H9 (cell line): ENCODE data around the gene CDR2. TPM values are rescaled to one million over a fixed set of nuclear protein-coding genes. Genes with fewer than 3 reads are reported as not detected.
A peak's percentile ranks its signal among the peaks of the same experiment; 100 is the strongest.

Experiments
- DNase-seq: peaks from one replicate; pipeline ENCODE4 v3.0.0-alpha.2; 2017
- H2AFZ ChIP-seq: one replicate; pipeline ENCODE4 v1.6.1; 2013; ENCODE audit warnings: mild to moderate bottlenecking, low read length, control low read depth, moderate library complexity
- H2AK5ac ChIP-seq: 2 replicates; pipeline ENCODE4 v1.6.1; 2013; ENCODE audit warnings: low read length, control low read depth, mixed read lengths; ENCODE audit not compliant: insufficient read length
- H2BK120ac ChIP-seq: one replicate; pipeline ENCODE4 v1.6.1; 2013; ENCODE audit warnings: low read depth, mild to moderate bottlenecking, low read length, control low read depth, inconsistent platforms; ENCODE audit not compliant: poor library complexity, severe bottlenecking
- H2BK12ac ChIP-seq: 2 replicates; pipeline ENCODE4 v1.6.1; 2013; ENCODE audit warnings: low read length, control low read depth, mixed read lengths, low read depth; ENCODE audit not compliant: insufficient read length
- H2BK15ac ChIP-seq: 2 replicates; pipeline ENCODE4 v1.6.1; 2013; ENCODE audit warnings: low read depth, low read length, control low read depth
- H2BK20ac ChIP-seq: one replicate; pipeline ENCODE4 v1.6.1; 2013; ENCODE audit warnings: low read depth, mild to moderate bottlenecking, low read length, control low read depth, inconsistent platforms; ENCODE audit not compliant: poor library complexity, severe bottlenecking
- H2BK5ac ChIP-seq: 2 replicates; pipeline ENCODE4 v1.6.1; 2013; ENCODE audit warnings: low read length, control low read depth, mixed read lengths; ENCODE audit not compliant: insufficient read length
- H3K14ac ChIP-seq: 2 replicates; pipeline ENCODE4 v1.6.1; 2013; ENCODE audit warnings: low read length, control low read depth; ENCODE audit not compliant: insufficient read depth
- H3K18ac ChIP-seq: 2 replicates; pipeline ENCODE4 v1.6.1; 2013; ENCODE audit warnings: low read depth, mild to moderate bottlenecking, mixed read lengths, low read length, control low read depth; ENCODE audit not compliant: insufficient read length
- H3K23ac ChIP-seq: 2 replicates; pipeline ENCODE4 v1.6.1; 2013; ENCODE audit warnings: low read length, control low read depth, mixed read lengths, low read depth; ENCODE audit not compliant: insufficient read length
- H3K23me2 ChIP-seq: 2 replicates; pipeline ENCODE4 v1.6.1; 2013; ENCODE audit warnings: low read depth, mild to moderate bottlenecking, mixed read lengths, low read length, control low read depth; ENCODE audit not compliant: insufficient read length, poor library complexity, severe bottlenecking
- H3K27ac ChIP-seq: 2 replicates; pipeline ENCODE4 v1.5.1; 2013; ENCODE audit warnings: low read length, control low read depth, mixed read lengths, low read depth; ENCODE audit not compliant: insufficient read length
- H3K27me3 ChIP-seq: 2 replicates; pipeline ENCODE4 v1.6.1; 2013; ENCODE audit warnings: low read length, control low read depth, inconsistent platforms; ENCODE audit not compliant: insufficient read depth
- H3K4ac ChIP-seq: 2 replicates; pipeline ENCODE4 v1.6.1; 2013; ENCODE audit warnings: low read depth, mild to moderate bottlenecking, control low read depth, inconsistent platforms, low read length, moderate library complexity
- H3K4me1 ChIP-seq: 2 replicates; pipeline ENCODE4 v1.6.1; 2013; ENCODE audit warnings: low read length, control low read depth, inconsistent platforms; ENCODE audit not compliant: insufficient read depth
- H3K4me2 ChIP-seq: 2 replicates; pipeline ENCODE4 v1.6.1; 2013; ENCODE audit warnings: low read length, control low read depth, mixed read lengths; ENCODE audit not compliant: insufficient read length, insufficient read depth
- H3K56ac ChIP-seq: 2 replicates; pipeline ENCODE4 v1.6.1; 2013; ENCODE audit warnings: low read depth, mild to moderate bottlenecking, mixed read lengths, low read length, control low read depth; ENCODE audit not compliant: insufficient read length
- H3K79me1 ChIP-seq: 2 replicates; pipeline ENCODE4 v1.6.1; 2013; ENCODE audit warnings: low read depth, mild to moderate bottlenecking, moderate library complexity, low read length, control low read depth, inconsistent platforms; ENCODE audit not compliant: insufficient read depth, poor library complexity, severe bottlenecking
- H3K79me2 ChIP-seq: 2 replicates; pipeline ENCODE4 v1.6.1; 2013; ENCODE audit warnings: low read length, control low read depth, inconsistent platforms; ENCODE audit not compliant: insufficient read depth
- H3K9ac ChIP-seq: 2 replicates; pipeline ENCODE4 v1.6.1; 2013; ENCODE audit warnings: low read length, control low read depth, mixed read lengths; ENCODE audit not compliant: insufficient read length; ENCODE audit errors: extremely low read depth
- H3K9me3 ChIP-seq: one replicate; pipeline ENCODE4 v1.6.1; 2013; ENCODE audit warnings: low read depth, low read length, inconsistent platforms; ENCODE audit not compliant: control insufficient read depth
- H3T11ph ChIP-seq: one replicate; pipeline ENCODE4 v1.6.1; 2013; ENCODE audit warnings: mild to moderate bottlenecking, low read length, control low read depth, inconsistent platforms
- H4K20me1 ChIP-seq: one replicate; pipeline ENCODE4 v1.6.1; 2013; ENCODE audit not compliant: control insufficient read depth, insufficient read length, insufficient read depth
- H4K5ac ChIP-seq: 2 replicates; pipeline ENCODE4 v1.6.1; 2013; ENCODE audit warnings: low read depth, mild to moderate bottlenecking, mixed read lengths, low read length, control low read depth; ENCODE audit not compliant: insufficient read length
- H4K8ac ChIP-seq: replicated peaks from 2 replicates; pipeline ENCODE4 v1.6.1; 2013; ENCODE audit warnings: low read length, control low read depth, mixed read lengths, low read depth; ENCODE audit not compliant: insufficient read length
- H4K91ac ChIP-seq: 2 replicates; pipeline ENCODE4 v1.6.1; 2013; ENCODE audit warnings: low read depth, mild to moderate bottlenecking, moderate library complexity, mixed read lengths, low read length, control low read depth; ENCODE audit not compliant: insufficient read length
- H3K27ac Mint-ChIP-seq, 3 experiments: 2 replicates in 2 of 3; 3 replicates in 1 of 3; pipeline ENCODE4 v1.8.0; 2020 to 2021; ENCODE audit warnings: mixed read lengths in 3 of 3, mild to moderate bottlenecking in 1 of 3, moderate library complexity in 1 of 3
- H3K27me3 Mint-ChIP-seq: 2 replicates; pipeline ENCODE4 v1.8.0; 2021; ENCODE audit warnings: low read depth, mild to moderate bottlenecking, moderate library complexity, mixed read lengths
- H3K36me3 Mint-ChIP-seq, 3 experiments: 2 replicates in 2 of 3; 3 replicates in 1 of 3; pipeline ENCODE4 v1.8.0; 2020 to 2021; ENCODE audit warnings: low read depth in 3 of 3, mixed read lengths in 3 of 3; ENCODE audit not compliant: insufficient read depth in 1 of 3
- H3K4me1 Mint-ChIP-seq, 2 experiments: 2 replicates each; pipeline ENCODE4 v1.8.0; 2020; ENCODE audit warnings: mixed read lengths in 2 of 2
- H3K4me3 Mint-ChIP-seq, 2 experiments: 2 replicates in 1 of 2; 3 replicates in 1 of 2; pipeline ENCODE4 v1.8.0; 2020 to 2021; ENCODE audit warnings: mild to moderate bottlenecking in 2 of 2, mixed read lengths in 2 of 2, moderate library complexity in 1 of 2
- H3K9me3 Mint-ChIP-seq, 2 experiments: 2 replicates in 1 of 2; 3 replicates in 1 of 2; pipeline ENCODE4 v1.8.0; 2020; ENCODE audit warnings: mild to moderate bottlenecking in 2 of 2, mixed read lengths in 2 of 2, moderate library complexity in 1 of 2
- CTCF ChIP-seq: fragments of 200-600 bp; sonication (generic); conservative IDR thresholded peaks from 3 replicates; pipeline ENCODE4 v1.8.0; 2021; ENCODE audit warnings: antibody characterized with exemption, mild to moderate bottlenecking
- WGBS: extraction: QIAGEN DNeasy Blood & Tissue Kit; methylation state at CpG from one replicate; pipeline ENCODE4 v1.1.7; 2013; ENCODE audit warnings: missing lambda C conversion rate, low lambda C conversion rate, mixed read lengths; ENCODE audit not compliant: insufficient read length; ENCODE audit errors: extremely low coverage; 5-methylcytosine and 5-hydroxymethylcytosine counted together
- total RNA-seq: library from RNA; stranded (reverse); gene quantifications from 2 replicates; pipeline ENCODE4 v1.2.1, GENCODE V29; 2021

CDR2 gene
- total RNA-seq, 1 experiment from 2014 or later, result 33.4 TPM

DNA sequence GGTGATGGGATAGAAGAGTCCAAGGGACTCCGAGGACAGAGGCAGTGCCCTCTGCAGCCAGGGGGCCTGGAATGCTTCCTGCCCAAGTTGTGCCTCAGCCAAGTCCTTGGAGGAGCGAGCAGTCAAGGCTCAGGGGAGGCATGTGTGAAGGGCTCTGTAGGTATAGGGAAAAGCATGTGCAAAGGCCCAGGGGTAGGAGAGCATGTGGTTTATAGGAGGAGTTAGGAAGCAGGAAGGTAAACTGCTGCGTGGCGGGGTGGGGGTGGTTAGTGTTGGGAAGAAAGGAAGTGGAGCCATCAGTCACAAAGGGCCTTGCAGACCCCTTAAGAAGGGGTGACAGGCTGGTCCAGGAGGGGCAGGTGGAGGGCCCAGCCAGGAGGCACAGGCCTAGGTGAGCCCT lies 70.0 kb downstream of the CDR2 start:
- H2BK20ac ChIP-seq, result no peak overlapping the region
- no peak overlapping the region for H3K4ac ChIP-seq
- H3K9ac ChIP-seq, result no peak overlapping the region
- no peak overlapping the region for H3K14ac ChIP-seq
- WGBS, result no CpG with 5 or more reads among the region's 4 CpGs
- H4K20me1 ChIP-seq, result peaks cover 3% of the 10 kb centered on the region
- Mint-ChIP-seq H3K36me3 (peaks cover 22 to 75% (median 51%) of the 10 kb centered on the region in 3 experiments), H3K27ac (peak overlapping the region in 2 of 3 experiments; percentile 21 to 70; a peak in 2 of 7 replicates), H3K9me3 (no peaks in the 10 kb centered on the region; a peak in 1 of 5 replicates), H3K27me3 (no peaks in the 10 kb centered on the region), H3K4me1 (peaks cover 3 to 10% of the 10 kb centered on the region in 2 experiments; a peak in 2 of 4 replicates), H3K4me3 (no peak overlapping the region; a peak in 1 of 5 replicates)
- no peak overlapping the region for H3T11ph ChIP-seq
- peaks cover 8% of the 10 kb centered on the region; the same call in 1 of the 2 replicates for H3K79me2 ChIP-seq
- H4K8ac ChIP-seq, result no peak overlapping the region
- H3K4me2 ChIP-seq, result no peak overlapping the region
- H2BK120ac ChIP-seq, result no peak overlapping the region
- H3K23me2 ChIP-seq, result no peaks in the 10 kb centered on the region
- no peak overlapping the region for H2BK15ac ChIP-seq
- TF ChIP-seq CTCF, result no peak
- no peak overlapping the region for H2AFZ ChIP-seq
- H4K91ac ChIP-seq, result no peak overlapping the region
- no peak overlapping the region for H3K27ac ChIP-seq
- H2BK5ac ChIP-seq, result no peak overlapping the region
- no peaks in the 10 kb centered on the region for H3K27me3 ChIP-seq
- no peak overlapping the region for H3K18ac ChIP-seq
- H3K56ac ChIP-seq, result no peak overlapping the region
- no peaks in the 10 kb centered on the region for H3K4me1 ChIP-seq
- no peak overlapping the region for H4K5ac ChIP-seq
- no peaks in the 10 kb centered on the region for H3K9me3 ChIP-seq
- H3K79me1 ChIP-seq, result no peaks in the 10 kb centered on the region
- no peak for DNase-seq
- H2BK12ac ChIP-seq, result no peak overlapping the region
- no peak overlapping the region for H2AK5ac ChIP-seq
- no peak overlapping the region for H3K23ac ChIP-seq
